HepG2 (cell line): ENCODE results near the gene ERMARD. TPM values are rescaled to one million over a fixed set of nuclear protein-coding genes. Genes with fewer than 3 reads are reported as not detected.
A peak's percentile ranks its signal among the peaks of the same experiment; 100 is the strongest.

Experiments
- EEA1 ChIP-seq: sonication (generic); formaldehyde crosslinking; IDR thresholded peaks from 2 replicates; pipeline ENCODE4 v1.5.1; 2020; ENCODE audit warnings: mild to moderate bottlenecking, missing genetic modification reagents, borderline replicate concordance
- HNF4G ChIP-seq, 2 experiments: sonication (generic) in 1 of 2; formaldehyde crosslinking in 1 of 2; IDR thresholded peaks; 2 replicates each; pipeline versions ENCODE4 v1.4.0 to v1.6.1; 2011 to 2020; ENCODE audit warnings: borderline replicate concordance in 2 of 2, low read depth in 2 of 2, mild to moderate bottlenecking in 2 of 2, low read length in 1 of 2, missing genetic modification reagents in 1 of 2, moderate library complexity in 1 of 2
- IRF2 ChIP-seq: IDR thresholded peaks from 2 replicates; pipeline ENCODE4 v1.6.1; 2018; ENCODE audit warnings: missing genetic modification reagents, missing compliant biosample characterization
- KAT8 ChIP-seq: IDR thresholded peaks from 2 replicates; pipeline ENCODE4 v1.6.1; 2016; ENCODE audit warnings: missing genetic modification reagents, missing compliant biosample characterization
- KDM4B ChIP-seq: sonication (generic); formaldehyde crosslinking; IDR thresholded peaks from 2 replicates; pipeline ENCODE4 v1.4.0; 2020; ENCODE audit warnings: missing genetic modification reagents
- MIER2 ChIP-seq: IDR thresholded peaks from 2 replicates; pipeline ENCODE4 v1.6.1; 2016; ENCODE audit warnings: missing biosample characterization, missing genetic modification reagents
- NBN ChIP-seq: fragments of 450-650 bp; conservative IDR thresholded peaks from 2 replicates; pipeline ENCODE4 v1.6.1; 2017
- NFE2 ChIP-seq: sonication (generic); formaldehyde crosslinking; IDR thresholded peaks from 2 replicates; pipeline ENCODE4 v1.4.0; 2020; ENCODE audit warnings: missing genetic modification reagents
- PCBP1 ChIP-seq: fragments of 200-400 bp; formaldehyde crosslinking; IDR thresholded peaks from 2 replicates; pipeline ENCODE4 v1.6.1; 2017; ENCODE audit warnings: mild to moderate bottlenecking, low read depth, low read length, borderline replicate concordance
- PRMT3 ChIP-seq: sonication (generic); formaldehyde crosslinking; IDR thresholded peaks from 2 replicates; pipeline ENCODE4 v1.8.1; 2022; ENCODE audit warnings: low read depth, mild to moderate bottlenecking, moderate library complexity, missing genetic modification reagents, borderline replicate concordance
- RFX3 ChIP-seq: IDR thresholded peaks from 2 replicates; pipeline ENCODE4 v1.6.1; 2016; ENCODE audit warnings: missing biosample characterization, missing genetic modification reagents
- SALL2 ChIP-seq: sonication (generic); formaldehyde crosslinking; IDR thresholded peaks from 2 replicates; pipeline ENCODE4 v1.8.1; 2023; ENCODE audit warnings: mild to moderate bottlenecking, missing genetic modification reagents, inconsistent platforms
- XRCC5 ChIP-seq: fragments of 200-400 bp; formaldehyde crosslinking; optimal IDR thresholded peaks from 2 replicates; pipeline ENCODE3; 2017; ENCODE audit warnings: mild to moderate bottlenecking, low read length
- ZNF501 ChIP-seq: sonication (generic); formaldehyde crosslinking; IDR thresholded peaks from 2 replicates; pipeline ENCODE4 v1.5.1; 2020; ENCODE audit warnings: mild to moderate bottlenecking, moderate library complexity, missing genetic modification reagents
- ZNF510 ChIP-seq: sonication (generic); formaldehyde crosslinking; IDR thresholded peaks from 2 replicates; pipeline ENCODE4 v1.4.0; 2020; ENCODE audit warnings: low read depth, mild to moderate bottlenecking, missing genetic modification reagents
- ZNF607 ChIP-seq: sonication (generic); formaldehyde crosslinking; IDR thresholded peaks from 2 replicates; pipeline ENCODE4 v1.5.1; 2020; ENCODE audit warnings: missing genetic modification reagents, mild to moderate bottlenecking, borderline replicate concordance
- ZNF614 ChIP-seq: IDR thresholded peaks from 2 replicates; pipeline ENCODE4 v1.6.1; 2018; ENCODE audit warnings: missing biosample characterization, missing genetic modification reagents, inconsistent platforms, borderline replicate concordance
- ZNF615 ChIP-seq: sonication (generic); formaldehyde crosslinking; IDR thresholded peaks from 2 replicates; pipeline ENCODE4 v1.5.0; 2020; ENCODE audit warnings: mild to moderate bottlenecking, missing genetic modification reagents, borderline replicate concordance
- ZNF740 ChIP-seq: sonication (generic); formaldehyde crosslinking; IDR thresholded peaks from 2 replicates; pipeline ENCODE4 v1.4.0; 2020; ENCODE audit warnings: missing genetic modification reagents
- ZNF776 ChIP-seq: sonication (generic); formaldehyde crosslinking; IDR thresholded peaks from 2 replicates; pipeline ENCODE4 v1.4.0; 2020; ENCODE audit warnings: mild to moderate bottlenecking, missing genetic modification reagents
- ZNF878 ChIP-seq: sonication (generic); formaldehyde crosslinking; IDR thresholded peaks from 2 replicates; pipeline ENCODE4 v1.8.1; 2023; ENCODE audit warnings: mild to moderate bottlenecking, missing genetic modification reagents, moderate library complexity
- ZNF883 ChIP-seq: sonication (generic); formaldehyde crosslinking; IDR thresholded peaks from 2 replicates; pipeline ENCODE4 v1.5.1; 2020; ENCODE audit warnings: mild to moderate bottlenecking, missing genetic modification reagents; ENCODE audit errors: not compliant biosample characterization
- polyA plus RNA-seq, 8 experiments: library from polyadenylated mRNA; depleted of rRNA in 3 of 8; stranded (reverse) in 7 of 8; unstranded in 1 of 8; fragments of >200 nt; fragmentation: Illumina TruSeq in 4 of 8; extraction: Trizol in 4 of 8; gene quantifications; 2 replicates each; pipeline versions ENCODE4 v1.2.1 to v1.2.3, GENCODE V29; 2011 to 2016; ENCODE audit warnings: low read depth in 4 of 8, missing spikeins in 1 of 8, mixed read lengths in 1 of 8; ENCODE audit not compliant: insufficient read depth in 1 of 8
- total RNA-seq, 5 experiments: library from RNA; depleted of rRNA; stranded (reverse); fragments of >200 nt; fragmentation: Illumina TruSeq; extraction: Trizol; gene quantifications; 2 replicates each; pipeline ENCODE4 v1.2.3, GENCODE V29; 2016; ENCODE audit warnings: low read depth in 1 of 5
- TF ChIP-seq, protein P1 (sequence below): sonication (generic); formaldehyde crosslinking; IDR thresholded peaks from 2 replicates; pipeline ENCODE4 v1.4.0; 2020; ENCODE audit warnings: mild to moderate bottlenecking, missing genetic modification reagents
- TF ChIP-seq, protein P2 (sequence below): IDR thresholded peaks from 2 replicates; pipeline ENCODE4 v1.6.1; 2016; ENCODE audit warnings: low read depth, missing genetic modification reagents, missing compliant biosample characterization

ERMARD gene
- total and polyA plus RNA-seq, 2 of the 13 experiments (the other 11 are each of a cell fraction or from before 2014, with no cell fraction given), result 8.8 to 10.7 TPM

- TF ChIP-seq ZNF614 (no peak; the same call in 1 of the 2 replicates), SALL2 (CRISPR knock-in tag) (no peak), KAT8 (CRISPR knock-in tag) (peak; percentile 59; the same call in 1 of the 2 replicates), ZNF510 (no peak), ZNF878 (CRISPR knock-in tag) (no peak), PRMT3 (CRISPR knock-in tag) (no peak), ZNF615 (CRISPR knock-in tag) (no peak), EEA1 (CRISPR knock-in tag) (no peak), ZNF501 (CRISPR knock-in tag) (peak; percentile 69; the same call in 1 of the 2 replicates), HNF4G (IDR thresholded peaks at IDR 0.05; ENCODE audit: borderline replicate concordance, low read depth, low read length) (no peak), HNF4G (CRISPR knock-in tag; IDR thresholded peaks at IDR 0.05; ENCODE audit: borderline replicate concordance, low read depth) (no peak), ZNF740 (CRISPR knock-in tag) (no peak), ZNF607 (CRISPR knock-in tag) (no peak; the same call in 1 of the 2 replicates), KDM4B (CRISPR knock-in tag) (no peak), ZNF776 (CRISPR knock-in tag) (no peak), XRCC5 (no peak), RFX3 (CRISPR knock-in tag) (no peak), IRF2 (no peak; the same call in 1 of the 2 replicates), NBN (no peak), PCBP1 (no peak), MIER2 (no peak), ZNF883 (CRISPR knock-in tag) (no peak), NFE2 (no peak)
- TF ChIP-seq, protein P1, sequence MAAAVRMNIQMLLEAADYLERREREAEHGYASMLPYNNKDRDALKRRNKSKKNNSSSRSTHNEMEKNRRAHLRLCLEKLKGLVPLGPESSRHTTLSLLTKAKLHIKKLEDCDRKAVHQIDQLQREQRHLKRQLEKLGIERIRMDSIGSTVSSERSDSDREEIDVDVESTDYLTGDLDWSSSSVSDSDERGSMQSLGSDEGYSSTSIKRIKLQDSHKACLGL (CRISPR knock-in tag), result no peak
- TF ChIP-seq, protein P2, sequence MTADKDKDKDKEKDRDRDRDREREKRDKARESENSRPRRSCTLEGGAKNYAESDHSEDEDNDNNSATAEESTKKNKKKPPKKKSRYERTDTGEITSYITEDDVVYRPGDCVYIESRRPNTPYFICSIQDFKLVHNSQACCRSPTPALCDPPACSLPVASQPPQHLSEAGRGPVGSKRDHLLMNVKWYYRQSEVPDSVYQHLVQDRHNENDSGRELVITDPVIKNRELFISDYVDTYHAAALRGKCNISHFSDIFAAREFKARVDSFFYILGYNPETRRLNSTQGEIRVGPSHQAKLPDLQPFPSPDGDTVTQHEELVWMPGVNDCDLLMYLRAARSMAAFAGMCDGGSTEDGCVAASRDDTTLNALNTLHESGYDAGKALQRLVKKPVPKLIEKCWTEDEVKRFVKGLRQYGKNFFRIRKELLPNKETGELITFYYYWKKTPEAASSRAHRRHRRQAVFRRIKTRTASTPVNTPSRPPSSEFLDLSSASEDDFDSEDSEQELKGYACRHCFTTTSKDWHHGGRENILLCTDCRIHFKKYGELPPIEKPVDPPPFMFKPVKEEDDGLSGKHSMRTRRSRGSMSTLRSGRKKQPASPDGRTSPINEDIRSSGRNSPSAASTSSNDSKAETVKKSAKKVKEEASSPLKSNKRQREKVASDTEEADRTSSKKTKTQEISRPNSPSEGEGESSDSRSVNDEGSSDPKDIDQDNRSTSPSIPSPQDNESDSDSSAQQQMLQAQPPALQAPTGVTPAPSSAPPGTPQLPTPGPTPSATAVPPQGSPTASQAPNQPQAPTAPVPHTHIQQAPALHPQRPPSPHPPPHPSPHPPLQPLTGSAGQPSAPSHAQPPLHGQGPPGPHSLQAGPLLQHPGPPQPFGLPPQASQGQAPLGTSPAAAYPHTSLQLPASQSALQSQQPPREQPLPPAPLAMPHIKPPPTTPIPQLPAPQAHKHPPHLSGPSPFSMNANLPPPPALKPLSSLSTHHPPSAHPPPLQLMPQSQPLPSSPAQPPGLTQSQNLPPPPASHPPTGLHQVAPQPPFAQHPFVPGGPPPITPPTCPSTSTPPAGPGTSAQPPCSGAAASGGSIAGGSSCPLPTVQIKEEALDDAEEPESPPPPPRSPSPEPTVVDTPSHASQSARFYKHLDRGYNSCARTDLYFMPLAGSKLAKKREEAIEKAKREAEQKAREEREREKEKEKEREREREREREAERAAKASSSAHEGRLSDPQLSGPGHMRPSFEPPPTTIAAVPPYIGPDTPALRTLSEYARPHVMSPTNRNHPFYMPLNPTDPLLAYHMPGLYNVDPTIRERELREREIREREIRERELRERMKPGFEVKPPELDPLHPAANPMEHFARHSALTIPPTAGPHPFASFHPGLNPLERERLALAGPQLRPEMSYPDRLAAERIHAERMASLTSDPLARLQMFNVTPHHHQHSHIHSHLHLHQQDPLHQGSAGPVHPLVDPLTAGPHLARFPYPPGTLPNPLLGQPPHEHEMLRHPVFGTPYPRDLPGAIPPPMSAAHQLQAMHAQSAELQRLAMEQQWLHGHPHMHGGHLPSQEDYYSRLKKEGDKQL (CRISPR knock-in tag), result no peak
Observed at GRCh38 chr6:169810066-169810989, 58.9 kb downstream of the ERMARD start (continued).
